ENCODE measurements around the gene TLR10. TPM values are rescaled to one million over a fixed set of nuclear protein-coding genes. Genes with fewer than 3 reads are reported as not detected.

The TLR10 gene
- total RNA-seq, 1 experiment from 2014 or later, result 0.30 TPM

- TF ChIP-seq CTCF (IDR thresholded peaks at IDR 0.05 in 2 of 3, conservative IDR thresholded peaks at IDR 0.05 in 1 of 3; ENCODE audit: borderline replicate concordance in 1 of 3, insufficient read depth in 1 of 3, low read depth in 2 of 3, low read length in 2 of 3), result no peak
- TF ChIP-seq SRF (IDR thresholded peaks at IDR 0.05; ENCODE audit: low read depth), result no peak
- TF ChIP-seq POLR2A (IDR thresholded peaks at IDR 0.05; ENCODE audit: borderline replicate concordance, extremely low read depth, insufficient read depth, insufficient read length), result no peak
- no peak for TF ChIP-seq CEBPB (IDR thresholded peaks at IDR 0.05; ENCODE audit: low read depth)
- no peak for TF ChIP-seq EZH2phosphoT487 (IDR thresholded peaks at IDR 0.05; ENCODE audit: borderline replicate concordance)
- TF ChIP-seq EZH2 (IDR thresholded peaks at IDR 0.05), result no peak
- no peak for TF ChIP-seq TCF7L2 (IDR thresholded peaks at IDR 0.05; ENCODE audit: borderline replicate concordance, extremely low read depth, insufficient read depth, insufficient read length)
These were observed 59.7 kb downstream of the TLR10 start (continued) for GRCh38 chr4:38723114-38723513.

Other genes starting within 250 kb of the TLR10 start
- 44.2 TPM for gene KLF3, start 118.8 kb downstream of the TLR10 start, total RNA-seq (2021; ENCODE audit: unreplicated experiment)
- 1.4 TPM for gene TLR1, start 21.8 kb upstream of the TLR10 start, total RNA-seq (2021; ENCODE audit: unreplicated experiment)
- 4.8 TPM for gene TLR6, start 73.8 kb upstream of the TLR10 start, total RNA-seq (2021; ENCODE audit: unreplicated experiment)
- gene FAM114A1, start 84.8 kb upstream of the TLR10 start, total RNA-seq (2021; ENCODE audit: unreplicated experiment), result 35.6 TPM
- 0.22 TPM for gene TMEM156, start 249.4 kb upstream of the TLR10 start, total RNA-seq (2021; ENCODE audit: unreplicated experiment)